PC-9 (cell line): ENCODE measurements around the gene MBNL2. TPM values are rescaled to one million over a fixed set of nuclear protein-coding genes. Genes with fewer than 3 reads are reported as not detected.
A peak's percentile ranks its signal among the peaks of the same experiment; 100 is the strongest.

Experiments
- BruUV-seq: library from RNA; stranded (reverse); fragments of 400-500 nt; replicated peaks from 2 replicates; lab custom pipeline; 2021; lab: Mats Ljungman, UMichigan
- CTCF ChIA-PET: fragments of 300-600 bp; sonication (Branson Sonifier 250); formaldehyde crosslinking; loops from one replicate; lab custom pipeline; 2022; ENCODE audit warnings: antibody characterized with exemption; lab: Charles Lee
- POLR2A ChIA-PET: fragments of 300-600 bp; sonication (Branson Sonifier 250); formaldehyde crosslinking; loops from one replicate; lab custom pipeline; 2022; ENCODE audit warnings: antibody characterized with exemption; ENCODE audit not compliant: unreplicated experiment; lab: Charles Lee
- DNase-seq, 2 experiments: peaks; one replicate each; pipeline versions ENCODE4 v3.0.0 to v3.0.0-alpha.2; 2015 to 2022; ENCODE audit warnings: mixed read lengths in 1 of 2
- H2AFZ ChIP-seq: fragments of 200-600 bp; sonication (generic); 2 replicates; pipeline ENCODE4 v1.8.1; 2017; ENCODE audit warnings: antibody characterized with exemption
- H3F3A ChIP-seq: fragments of 200-600 bp; sonication (generic); 2 replicates; pipeline ENCODE4 v1.8.1; 2017; ENCODE audit warnings: antibody characterized with exemption, mild to moderate bottlenecking, low read depth; ENCODE audit not compliant: insufficient read depth
- H3K27ac ChIP-seq: fragments of 200-600 bp; sonication (generic); 2 replicates; pipeline ENCODE4 v1.6.1; 2016; ENCODE audit warnings: mixed run types
- H3K27me3 ChIP-seq: fragments of 200-600 bp; sonication (generic); 2 replicates; pipeline ENCODE4 v1.6.1; 2016; ENCODE audit warnings: low read depth, mixed run types; ENCODE audit not compliant: insufficient read depth
- H3K36me3 ChIP-seq: fragments of 200-600 bp; sonication (generic); 2 replicates; pipeline ENCODE4 v1.6.1; 2016; ENCODE audit warnings: low read depth, mixed run types
- H3K4me1 ChIP-seq: fragments of 200-600 bp; sonication (generic); replicated peaks from 2 replicates; pipeline ENCODE4 v1.6.1; 2016; ENCODE audit warnings: mixed run types; ENCODE audit not compliant: insufficient read depth
- H3K4me2 ChIP-seq: fragments of 200-600 bp; sonication (generic); 2 replicates; pipeline ENCODE4 v1.6.1; 2017; ENCODE audit warnings: mixed run types
- H3K4me3 ChIP-seq: fragments of 200-600 bp; sonication (generic); 2 replicates; pipeline ENCODE4 v1.6.1; 2016; ENCODE audit warnings: mixed run types
- H3K79me2 ChIP-seq: fragments of 200-600 bp; sonication (generic); 2 replicates; pipeline ENCODE4 v1.6.1; 2017; ENCODE audit warnings: low read depth, mixed run types
- H3K9me2 ChIP-seq: fragments of 200-600 bp; sonication (generic); 2 replicates; pipeline ENCODE4 v1.8.1; 2017; ENCODE audit warnings: mild to moderate bottlenecking; ENCODE audit not compliant: insufficient read depth
- H3K9me3 ChIP-seq: fragments of 200-600 bp; sonication (generic); 2 replicates; pipeline ENCODE4 v1.8.1; 2016; ENCODE audit warnings: low read depth; ENCODE audit not compliant: insufficient read depth
- H4K20me1 ChIP-seq: fragments of 200-600 bp; sonication (generic); 2 replicates; pipeline ENCODE4 v1.8.1; 2017; ENCODE audit not compliant: insufficient read depth
- EZH2 ChIP-seq: fragments of 200-600 bp; sonication (generic); IDR thresholded peaks from 2 replicates; pipeline ENCODE4 v1.8.0; 2017; ENCODE audit warnings: antibody characterized with exemption, low read depth
- intact Hi-C: fragments of 100-400 bp; cut with micrococcal nuclease; formaldehyde crosslinking; loops from one replicate; pipeline ENCODE4 v1.10.0; 2022; ENCODE audit not compliant: unreplicated experiment
- total RNA-seq: library from RNA; stranded (reverse); gene quantifications from 2 replicates; pipeline ENCODE4 v1.2.3, GENCODE V29; 2021
- TF ChIP-seq, protein P1 (sequence below): fragments of 200-600 bp; sonication (generic); conservative IDR thresholded peaks from 2 replicates; pipeline ENCODE4 v1.6.1; 2017; ENCODE audit warnings: mixed run types, antibody characterized with exemption, mild to moderate bottlenecking, moderate library complexity

MBNL2 gene
- total RNA-seq, 1 experiment from 2014 or later = 91.3 TPM

DNA sequence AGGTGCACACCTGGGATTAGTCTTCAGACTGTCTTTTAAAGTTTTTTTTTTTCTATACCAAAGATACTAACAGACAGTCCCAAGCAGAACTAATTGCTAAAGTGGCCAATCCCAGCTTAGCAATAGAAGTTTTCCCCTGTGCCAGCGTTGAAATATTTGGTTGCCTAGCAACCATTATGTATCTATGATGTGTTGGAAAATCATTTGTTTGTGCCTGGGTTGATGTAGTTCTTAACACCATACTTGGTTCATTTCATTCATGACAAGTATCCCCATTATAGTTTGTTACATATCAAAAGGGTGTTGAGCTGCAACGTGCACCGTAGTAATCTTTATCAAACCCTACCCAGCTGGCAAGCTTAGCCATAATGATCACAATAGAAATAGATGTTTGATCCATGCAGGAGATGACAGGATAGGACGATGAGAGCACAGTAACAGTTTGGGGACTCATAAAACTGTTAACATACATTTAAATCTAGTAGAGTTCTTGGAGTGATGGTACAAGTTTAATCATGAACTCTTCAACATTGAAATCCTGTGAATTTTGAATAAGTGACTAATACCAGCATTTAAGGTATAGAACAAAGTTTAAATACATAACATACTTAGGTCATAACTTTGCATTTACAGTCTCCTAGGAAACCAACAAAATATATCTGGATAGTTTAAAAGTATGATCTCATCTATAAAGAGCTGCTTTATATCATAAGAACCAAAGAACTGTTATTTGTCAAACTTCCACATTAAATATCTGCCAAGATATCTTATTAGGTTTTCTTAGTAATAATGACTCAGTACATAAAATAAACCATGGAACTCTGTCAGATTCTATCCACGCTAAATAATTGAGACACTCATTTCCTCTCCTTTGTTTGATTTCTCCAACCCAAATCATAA is 73.4 kb downstream of the MBNL2 start:
- H3K79me2 ChIP-seq = peaks cover 93% of the 10 kb centered on the region
- peaks cover 18% of the 10 kb centered on the region for H3K4me1 ChIP-seq
- CTCF ChIA-PET = no interaction called here

DNA sequence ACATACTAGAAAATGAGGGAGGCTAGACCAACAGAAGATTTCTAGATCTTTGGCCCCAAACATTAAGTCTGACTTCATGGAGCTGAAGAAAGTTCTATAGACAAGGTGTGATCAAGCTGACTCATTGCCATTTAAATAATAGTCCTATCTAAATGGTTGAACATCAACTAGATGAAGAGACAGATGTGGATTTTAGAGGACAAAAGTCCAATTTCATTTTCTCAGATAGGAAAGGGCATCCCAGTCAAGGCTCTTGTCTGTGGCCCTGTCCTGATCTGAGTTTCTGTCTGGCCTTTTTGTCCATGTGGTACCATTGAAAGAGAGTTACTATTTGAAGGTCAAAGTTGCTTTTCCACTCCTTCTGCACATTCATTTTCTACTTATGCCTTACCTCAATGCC is 74.6 kb downstream of the MBNL2 start:
- no TSS peak for BruUV-seq
- intact Hi-C loops = no loop called here
- H3K4me2 ChIP-seq = no peak overlapping the region
- H3K9me2 ChIP-seq = no peaks in the 10 kb centered on the region
- ChIA-PET POLR2A (no interaction called here), CTCF (interaction anchor here (0.6 kb wide), 1 partner anchor 285 kb away, joined by 10 read pairs; no protein-coding TSS in a partner anchor)
- H4K20me1 ChIP-seq = peaks cover 70% of the 10 kb centered on the region
- no peak overlapping the region for H2AFZ ChIP-seq
- H3K27me3 ChIP-seq = no peaks in the 10 kb centered on the region
- 0 out of 2 replicates have a peak, but pooled peaks cover 4% of the 10 kb centered on the region for H3K9me3 ChIP-seq
- TF ChIP-seq EZH2 = no peak
- TF ChIP-seq, protein P1, sequence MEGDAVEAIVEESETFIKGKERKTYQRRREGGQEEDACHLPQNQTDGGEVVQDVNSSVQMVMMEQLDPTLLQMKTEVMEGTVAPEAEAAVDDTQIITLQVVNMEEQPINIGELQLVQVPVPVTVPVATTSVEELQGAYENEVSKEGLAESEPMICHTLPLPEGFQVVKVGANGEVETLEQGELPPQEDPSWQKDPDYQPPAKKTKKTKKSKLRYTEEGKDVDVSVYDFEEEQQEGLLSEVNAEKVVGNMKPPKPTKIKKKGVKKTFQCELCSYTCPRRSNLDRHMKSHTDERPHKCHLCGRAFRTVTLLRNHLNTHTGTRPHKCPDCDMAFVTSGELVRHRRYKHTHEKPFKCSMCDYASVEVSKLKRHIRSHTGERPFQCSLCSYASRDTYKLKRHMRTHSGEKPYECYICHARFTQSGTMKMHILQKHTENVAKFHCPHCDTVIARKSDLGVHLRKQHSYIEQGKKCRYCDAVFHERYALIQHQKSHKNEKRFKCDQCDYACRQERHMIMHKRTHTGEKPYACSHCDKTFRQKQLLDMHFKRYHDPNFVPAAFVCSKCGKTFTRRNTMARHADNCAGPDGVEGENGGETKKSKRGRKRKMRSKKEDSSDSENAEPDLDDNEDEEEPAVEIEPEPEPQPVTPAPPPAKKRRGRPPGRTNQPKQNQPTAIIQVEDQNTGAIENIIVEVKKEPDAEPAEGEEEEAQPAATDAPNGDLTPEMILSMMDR = no peak
- H3K27ac ChIP-seq = peak overlapping the region; percentile 2; the same call in 1 of the 2 replicates
- H3K4me1 ChIP-seq = peaks cover 30% of the 10 kb centered on the region
- DNase-seq = no peak
- H3K79me2 ChIP-seq = peaks cover 96% of the 10 kb centered on the region
- H3K36me3 ChIP-seq = peaks cover 54% of the 10 kb centered on the region
- H3F3A ChIP-seq = peaks cover 55% of the 10 kb centered on the region
- H3K4me3 ChIP-seq = no peak overlapping the region

More for the DNA sequence above, 73.4 kb downstream of the MBNL2 start:
- H4K20me1 ChIP-seq = peaks cover 69% of the 10 kb centered on the region
- POLR2A ChIA-PET = no interaction called here
- H3K27me3 ChIP-seq = no peaks in the 10 kb centered on the region
- peak overlapping the region; percentile 8 for H3K27ac ChIP-seq
- 0 out of 2 replicates have a peak, but pooled peaks cover 4% of the 10 kb centered on the region for H3K9me3 ChIP-seq
- no peaks in the 10 kb centered on the region for H3K9me2 ChIP-seq
- TF ChIP-seq EZH2 = no peak
- TF ChIP-seq, protein P1 = no peak
- H3K4me2 ChIP-seq = no peak overlapping the region
- H2AFZ ChIP-seq = no peak overlapping the region
- DNase-seq = peak in 1 of 2 experiments; percentile 77
- BruUV-seq = no TSS peak
- peaks cover 45% of the 10 kb centered on the region for H3K36me3 ChIP-seq
- peaks cover 45% of the 10 kb centered on the region for H3F3A ChIP-seq
- no peak overlapping the region for H3K4me3 ChIP-seq
- intact Hi-C loops = no loop called here

DNA sequence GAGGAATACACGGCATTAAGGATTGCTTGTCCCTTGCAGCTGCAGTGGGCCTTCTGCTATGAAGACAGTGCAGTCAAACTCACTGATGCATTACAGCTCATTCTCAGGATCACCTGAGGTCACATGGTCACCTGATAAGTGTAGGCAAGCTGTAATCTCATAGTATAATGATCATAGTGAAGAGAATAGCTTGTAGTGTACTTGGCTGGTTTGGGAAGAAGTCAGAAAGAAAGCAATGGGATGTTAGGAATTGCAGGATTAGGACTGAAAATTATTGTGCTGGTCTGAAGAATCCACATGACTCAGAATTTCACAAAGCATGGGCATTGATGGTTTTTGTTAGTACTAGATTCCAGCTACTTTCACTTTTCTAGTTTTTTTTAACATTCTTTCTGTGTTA is 76.7 kb downstream of the MBNL2 start:
- Histone ChIP-seq H3K9me2 (no peaks in the 10 kb centered on the region), H3K27me3 (no peaks in the 10 kb centered on the region), H3F3A (peaks cover 57% of the 10 kb centered on the region), H3K36me3 (peaks cover 54% of the 10 kb centered on the region), H3K4me3 (no peak overlapping the region), H2AFZ (no peak overlapping the region), H3K9me3 (0 out of 2 replicates have a peak, but pooled peaks cover 4% of the 10 kb centered on the region), H3K4me1 (peaks cover 34% of the 10 kb centered on the region), H3K4me2 (no peak overlapping the region), H3K27ac (no peak overlapping the region), H3K79me2 (peaks cover 98% of the 10 kb centered on the region), H4K20me1 (peaks cover 78% of the 10 kb centered on the region)
- intact Hi-C loops = no loop called here
- TF ChIP-seq, protein P1 = no peak
- no peak for TF ChIP-seq EZH2
- no peak for DNase-seq
- POLR2A ChIA-PET = interaction anchor here (0.9 kb wide), 1 partner anchor 9 kb away, joined by 5 read pairs; no protein-coding TSS in a partner anchor
- BruUV-seq = no TSS peak
- CTCF ChIA-PET = no interaction called here
